Suppressor macrophage treated with lipopolysaccharide for 4 hours (primary cell): Measurements from ENCODE around the gene FNDC11.

Source experiments
- DNase-seq: peaks from one replicate; pipeline ENCODE4 v3.0.0-alpha.2; 2020

Gene FNDC11

DNA sequence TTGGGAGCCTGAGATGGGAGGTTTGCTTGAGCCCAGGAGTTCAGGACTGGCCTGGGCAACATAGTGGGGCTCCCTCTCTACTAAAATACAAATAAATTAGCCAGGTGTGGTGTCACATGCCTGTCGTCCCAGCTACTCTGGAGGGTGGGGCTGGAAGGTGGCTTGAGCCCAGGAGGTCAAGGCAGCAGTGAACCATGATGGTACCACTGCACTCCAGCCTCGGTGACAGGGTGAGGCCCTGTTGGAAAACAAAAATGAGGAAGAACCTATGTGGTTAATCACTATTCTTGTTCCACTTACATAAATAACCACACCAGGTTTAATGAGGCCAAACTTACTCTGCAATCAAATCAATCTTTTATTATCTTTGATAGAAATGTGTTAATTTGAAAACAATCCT, 28.0 kb upstream of the FNDC11 start:
- no peak for DNase-seq

DNA sequence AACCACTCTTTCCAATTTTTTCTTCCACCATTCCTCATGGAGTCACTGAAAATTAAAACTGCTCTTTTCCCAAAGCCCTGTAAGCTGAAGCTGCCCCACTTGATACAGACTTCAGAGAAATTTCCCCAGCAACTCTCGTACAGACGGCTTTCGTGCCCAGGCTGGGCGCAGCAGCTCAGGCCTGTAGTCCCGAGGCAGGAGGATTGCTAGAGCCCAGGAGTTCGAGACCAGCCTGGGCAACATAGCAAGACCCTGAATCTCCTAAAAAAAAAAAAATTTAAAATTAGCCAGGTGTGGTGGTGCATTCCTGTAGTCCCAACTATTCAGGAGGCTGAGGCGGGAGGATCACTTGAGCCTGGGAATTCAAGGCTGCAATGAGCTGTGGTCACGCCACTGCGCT, 26.8 kb upstream of the FNDC11 start:
- DNase-seq = no peak

DNA sequence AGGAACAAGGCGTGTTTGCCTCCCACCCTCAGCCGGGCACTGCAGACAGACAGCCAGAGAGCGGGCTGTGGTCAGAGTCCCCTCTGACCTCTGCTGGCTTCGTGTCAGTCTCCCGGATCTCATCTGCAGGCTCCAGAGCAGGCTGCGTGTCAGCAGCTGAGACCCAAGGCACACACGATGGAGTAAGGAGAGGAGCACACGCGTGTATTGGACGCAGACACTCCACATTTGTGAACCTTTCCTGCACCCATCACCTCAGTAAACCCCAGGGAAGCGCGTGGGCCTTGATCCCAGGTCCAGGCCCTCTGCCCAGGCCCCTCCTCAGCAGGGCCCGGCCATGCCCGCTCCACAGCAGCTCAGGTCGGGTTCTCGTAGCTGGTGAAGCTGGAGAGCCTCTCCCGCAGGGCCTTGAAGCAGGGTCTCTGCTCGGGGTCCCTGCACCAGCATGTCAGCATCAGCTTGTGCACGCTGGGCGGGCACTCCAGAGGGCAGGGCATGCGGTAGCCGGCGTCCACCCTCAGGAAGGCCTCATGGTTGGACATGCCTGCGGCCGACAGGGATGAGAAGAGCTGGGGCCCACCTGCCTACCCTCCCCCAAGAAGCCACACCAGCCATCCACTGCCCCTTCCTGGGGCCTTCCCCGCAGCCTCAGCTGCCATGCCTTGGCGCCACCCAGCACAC, 24.6 kb upstream of the FNDC11 start:
- DNase-seq = no peak

DNA sequence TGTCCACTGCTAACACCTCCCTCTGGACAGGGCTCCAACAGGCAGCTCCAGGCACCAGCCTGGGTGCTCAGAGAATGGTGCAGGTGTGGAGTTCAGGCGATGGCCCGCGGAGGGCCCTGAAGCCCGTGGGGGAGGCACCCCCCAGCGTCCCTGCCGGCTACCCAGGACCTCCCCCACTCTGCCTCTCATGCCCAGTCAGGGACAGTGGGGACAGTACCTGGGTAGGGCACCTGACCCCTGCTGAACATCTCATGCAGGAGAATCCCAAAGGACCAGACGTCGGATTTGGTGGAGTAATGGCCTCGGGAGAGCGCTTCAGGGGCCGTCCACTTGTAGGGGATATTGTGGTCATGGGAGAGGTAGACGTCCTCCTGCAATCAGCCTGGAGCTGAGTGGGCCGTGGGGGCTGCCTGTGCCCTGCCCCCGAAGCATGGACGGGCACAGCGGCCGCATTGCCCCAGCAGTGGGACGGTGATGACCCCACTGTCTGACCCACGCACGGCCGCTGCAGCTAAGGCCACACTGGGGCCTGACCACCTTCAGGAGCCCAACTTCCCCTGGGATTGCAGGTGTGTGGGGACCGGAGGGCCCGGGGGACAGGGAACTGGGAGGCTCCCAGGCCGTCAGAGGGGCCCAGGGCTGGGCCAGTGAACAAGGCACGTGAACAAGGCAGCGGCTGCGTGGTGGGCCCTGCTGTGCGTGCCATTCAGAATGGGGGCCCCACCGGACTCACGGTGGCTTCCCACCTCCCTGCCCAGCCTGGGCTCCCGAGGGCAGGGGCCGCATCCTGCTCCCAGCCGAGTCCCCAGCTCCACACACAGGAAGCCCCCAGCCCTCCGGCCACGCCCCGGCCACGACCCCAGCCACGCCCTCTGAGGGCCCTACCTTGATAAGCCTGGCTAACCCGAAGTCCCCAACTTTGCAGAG, 23.8 kb upstream of the FNDC11 start:
- no peak for DNase-seq

DNA sequence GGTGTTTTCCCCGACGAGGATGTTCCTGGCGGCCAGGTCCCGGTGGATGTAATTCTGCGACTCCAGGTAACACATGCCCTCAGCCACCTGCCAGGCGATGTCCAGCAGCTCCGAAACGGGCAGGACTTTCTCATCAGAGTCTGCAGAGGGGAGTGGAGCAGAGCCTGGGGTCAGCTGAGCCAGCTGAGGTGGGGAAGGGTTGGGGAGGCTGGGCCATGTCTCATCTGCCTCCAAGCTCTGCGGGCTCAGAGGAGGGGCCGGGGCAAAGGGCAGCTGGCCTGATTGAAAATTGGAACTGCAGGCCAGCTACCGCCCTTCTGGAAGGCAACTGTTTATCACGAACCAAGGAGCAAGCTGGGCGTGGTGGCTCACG, 23.2 kb upstream of the FNDC11 start:
- no peak for DNase-seq

DNA sequence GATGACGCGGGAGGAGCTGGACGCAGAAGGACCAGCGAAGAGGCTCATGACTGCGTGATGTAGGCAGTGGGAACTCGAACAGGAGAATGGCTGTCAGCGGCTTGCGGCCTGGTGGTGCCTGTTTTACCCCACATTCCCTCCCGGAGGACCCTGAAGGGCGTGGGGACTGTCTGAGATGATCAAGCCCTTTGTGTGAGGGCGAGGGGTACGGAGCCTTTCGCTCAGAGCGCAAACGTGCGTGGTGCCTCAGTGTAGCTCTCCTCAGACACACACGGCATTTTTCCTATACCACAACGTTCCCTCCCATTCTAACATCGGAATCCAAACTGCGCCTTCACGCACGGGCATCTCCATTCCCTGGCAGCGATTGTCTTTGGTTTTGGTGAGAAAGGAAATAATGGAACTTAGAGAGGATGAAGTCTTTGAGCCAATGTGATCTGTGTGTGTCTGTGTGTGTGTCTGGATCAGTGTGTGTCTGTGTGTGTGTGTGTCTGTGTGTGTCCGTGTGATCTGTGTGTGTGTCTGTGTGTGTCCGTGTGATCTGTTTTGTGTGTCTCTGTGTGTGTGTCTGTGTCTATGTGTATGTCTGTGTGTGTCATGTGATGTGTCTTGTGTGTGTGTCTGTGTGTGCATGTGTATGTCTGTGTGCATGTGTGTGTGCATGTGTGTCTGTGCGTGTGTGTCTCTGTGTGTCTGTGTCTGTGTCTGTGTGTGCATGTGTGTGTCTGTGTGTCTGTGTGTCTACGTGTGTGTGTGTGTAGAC, 22.1 kb upstream of the FNDC11 start:
- no peak for DNase-seq

DNA sequence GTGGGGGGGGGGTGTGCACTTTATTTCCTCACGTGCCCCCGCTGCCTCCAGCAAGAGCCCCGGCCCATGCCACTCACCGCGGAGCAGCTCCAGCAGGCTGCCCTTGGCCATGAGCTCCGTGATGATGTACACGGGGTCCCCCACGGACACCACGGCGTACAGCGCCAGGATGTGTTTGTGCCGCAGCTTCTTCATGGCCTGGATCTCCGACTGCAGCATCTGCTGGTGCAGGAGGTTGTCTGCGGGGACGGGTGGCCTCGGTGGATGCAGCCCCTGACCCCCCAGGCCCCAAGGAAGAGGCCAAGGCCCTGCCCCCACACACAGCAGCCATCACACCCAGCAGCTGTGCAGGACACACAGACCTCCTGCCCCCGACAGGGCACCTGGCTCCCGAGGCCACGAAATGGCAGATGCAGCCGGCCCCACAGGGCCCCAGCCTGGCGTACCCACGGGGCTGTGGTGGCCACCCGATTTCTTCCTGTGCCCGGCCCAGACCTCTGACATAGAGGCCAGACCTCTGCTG, 21.4 kb upstream of the FNDC11 start:
- no peak for DNase-seq

DNA sequence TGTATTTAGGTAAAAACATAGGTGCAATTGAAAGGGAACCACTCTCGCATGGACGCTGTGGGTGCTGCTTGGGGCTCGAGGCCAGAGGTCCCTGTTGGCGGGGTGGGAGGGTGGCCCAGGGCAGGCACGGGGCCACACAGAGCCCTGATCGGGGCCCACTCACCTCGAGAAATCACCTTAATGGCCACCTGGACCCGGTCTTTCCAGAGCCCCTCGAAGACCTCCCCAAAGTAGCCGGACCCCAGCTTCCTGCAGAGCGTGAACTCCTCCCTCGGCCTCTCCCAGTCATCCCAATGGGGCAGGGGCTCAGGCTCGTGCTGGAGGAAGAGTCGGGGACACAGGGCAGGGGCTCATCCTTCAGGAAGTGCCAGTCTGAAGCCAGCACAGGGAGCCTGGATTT, 20.6 kb upstream of the FNDC11 start:
- no peak for DNase-seq

DNA sequence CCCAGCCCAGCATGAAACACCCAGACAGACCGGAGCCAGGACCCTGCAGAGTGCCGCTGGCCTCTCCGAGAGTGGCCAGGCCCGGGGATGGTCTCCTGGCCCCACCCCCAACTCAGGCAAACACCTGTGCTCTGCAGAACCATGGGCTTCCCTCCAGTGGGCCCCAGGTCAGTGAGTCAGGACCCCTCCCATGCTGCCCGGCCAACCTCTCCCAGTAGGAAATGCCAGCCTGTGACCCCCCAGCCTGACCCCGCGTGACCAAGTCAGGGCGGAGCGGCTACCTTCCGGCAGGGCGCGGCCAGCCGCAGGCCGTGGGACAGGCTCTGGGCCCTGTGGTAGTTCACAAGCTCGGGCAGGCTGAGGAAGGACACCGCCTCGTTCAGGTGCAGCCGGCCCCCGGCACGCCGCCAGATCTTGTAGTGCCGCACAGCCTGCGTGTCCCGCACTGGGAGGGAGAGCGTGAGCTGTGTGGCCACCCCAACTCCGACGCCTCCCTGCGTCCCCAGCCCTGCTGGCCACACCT, 20.0 kb upstream of the FNDC11 start:
- no peak for DNase-seq

DNA sequence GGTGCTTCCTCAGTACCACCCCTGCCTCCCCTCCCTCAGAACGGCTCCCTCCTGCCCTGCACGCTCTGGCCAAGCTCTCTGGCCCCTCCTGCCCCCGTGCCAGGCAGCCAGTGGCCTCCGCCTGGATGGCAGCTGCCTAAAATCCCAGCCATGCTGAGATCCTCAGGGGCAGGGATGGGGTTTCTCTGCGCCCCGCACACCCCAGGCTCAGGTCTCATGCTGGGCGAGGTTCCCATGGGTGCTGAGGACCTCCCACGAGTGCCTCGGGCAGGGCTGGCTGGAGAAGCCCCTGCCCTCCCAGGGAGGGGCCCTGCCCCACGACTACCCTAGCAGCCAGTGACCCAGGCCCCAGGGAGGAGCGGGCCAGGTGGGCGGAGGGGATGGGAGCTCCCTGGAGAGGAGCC, 19.5 kb upstream of the FNDC11 start:
- no peak for DNase-seq

DNA sequence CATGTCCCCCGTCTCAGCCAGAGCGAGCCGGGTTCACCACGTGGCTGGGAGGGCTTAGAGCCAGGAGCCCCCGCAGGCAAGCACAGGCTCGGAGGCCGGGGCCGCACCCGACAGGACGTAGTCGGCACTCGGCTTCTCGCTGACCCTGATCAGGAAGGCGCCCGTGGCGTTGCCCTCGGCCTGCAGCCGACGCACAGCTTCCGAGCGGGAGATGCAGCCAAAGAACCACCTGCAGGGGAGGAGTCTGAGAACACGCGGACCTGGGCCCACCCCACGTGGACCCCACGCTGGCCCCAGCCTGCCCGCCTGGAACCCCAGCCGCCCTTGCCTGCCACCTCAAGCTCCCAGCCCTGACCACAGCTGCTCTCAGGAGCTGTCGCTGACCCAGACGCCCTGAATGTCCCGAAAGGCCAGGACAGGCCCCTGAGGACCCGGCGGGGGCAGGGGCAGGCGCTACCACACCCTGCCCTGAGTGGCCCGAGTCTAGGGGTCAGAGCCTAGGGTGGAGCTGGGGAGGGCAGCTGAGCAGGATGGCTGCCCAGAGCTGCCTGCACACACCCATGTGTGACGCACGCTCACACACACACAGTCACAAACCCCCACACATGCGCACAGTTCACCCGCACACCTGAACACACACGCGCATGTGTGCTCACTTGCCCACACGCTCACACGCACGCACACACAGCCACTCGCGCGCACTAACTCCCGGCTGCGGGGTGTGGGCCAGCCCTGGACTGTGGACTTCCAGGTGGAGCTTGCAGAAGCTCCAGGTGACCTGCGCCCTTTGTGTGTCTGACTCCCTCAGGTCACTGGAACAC, 18.9 kb upstream of the FNDC11 start:
- DNase-seq = no peak

DNA sequence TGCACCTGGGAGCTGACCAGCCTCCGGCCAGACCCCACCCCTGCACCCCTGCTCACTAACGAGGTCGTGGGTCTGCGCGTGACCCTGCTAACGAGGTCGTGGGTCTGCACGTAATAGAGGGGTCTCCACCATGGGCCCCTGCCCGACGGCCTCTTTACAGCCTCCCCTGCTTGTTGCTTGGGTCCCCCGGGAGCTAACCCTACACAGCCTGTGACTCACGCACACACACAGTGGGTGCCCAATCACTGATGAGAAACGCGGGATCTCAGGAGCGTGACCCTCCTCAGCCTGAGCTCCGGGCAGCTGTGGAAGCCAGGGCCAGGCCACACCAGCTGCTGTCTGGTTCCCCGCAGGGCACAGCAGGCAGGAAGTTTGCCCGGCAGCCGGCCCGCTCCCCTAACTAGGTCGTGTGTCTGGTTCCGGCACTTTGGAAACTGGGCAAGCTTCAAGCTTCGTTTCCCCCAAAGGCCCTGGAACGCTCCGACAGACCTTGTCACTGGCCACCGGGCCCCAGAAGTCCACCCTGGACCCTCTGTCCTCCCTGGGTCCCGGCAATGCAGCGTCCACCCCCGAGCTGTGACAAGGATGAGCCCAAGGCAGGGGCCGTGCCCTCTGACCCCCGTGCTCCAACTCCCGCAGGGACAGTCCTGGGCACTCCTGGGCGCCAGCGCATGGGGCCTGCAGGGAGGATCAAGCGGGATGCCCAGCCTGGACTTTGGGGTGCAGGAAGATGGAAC, 17.6 kb upstream of the FNDC11 start:
- no peak for DNase-seq

DNA sequence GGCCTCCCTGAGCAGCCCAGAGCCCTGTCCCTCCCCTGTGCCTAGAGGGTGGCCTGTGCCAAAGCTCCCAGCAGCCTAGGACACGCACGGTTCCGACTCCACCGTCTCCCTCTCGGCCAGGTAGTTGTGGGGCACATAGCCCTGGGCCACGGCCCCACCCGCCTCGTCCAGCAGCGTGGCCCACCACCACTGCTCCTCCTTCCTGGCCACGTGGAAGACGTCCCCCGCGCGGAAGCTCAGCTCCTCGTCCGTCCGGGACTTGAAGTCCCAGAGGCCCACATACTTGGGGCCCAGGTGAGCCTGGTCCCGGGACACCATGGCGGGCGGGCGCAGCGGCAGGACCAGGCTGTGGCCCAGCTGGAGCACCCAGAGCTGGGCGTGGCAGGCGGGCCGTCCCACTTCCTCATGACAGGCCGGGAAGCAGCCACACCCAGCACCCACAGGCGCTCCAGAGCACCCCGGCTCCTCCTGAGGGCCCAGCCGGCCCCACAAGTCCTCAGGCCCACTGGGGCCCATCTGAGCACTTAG, 16.9 kb upstream of the FNDC11 start, which contains the start of gene PTK6:
Gene PTK6 (minus strand): TSS at position 380 of the 528 bp plus-strand sequence. CDS start 62 bp downstream, at position 318.
- peak; percentile 81 for DNase-seq

DNA sequence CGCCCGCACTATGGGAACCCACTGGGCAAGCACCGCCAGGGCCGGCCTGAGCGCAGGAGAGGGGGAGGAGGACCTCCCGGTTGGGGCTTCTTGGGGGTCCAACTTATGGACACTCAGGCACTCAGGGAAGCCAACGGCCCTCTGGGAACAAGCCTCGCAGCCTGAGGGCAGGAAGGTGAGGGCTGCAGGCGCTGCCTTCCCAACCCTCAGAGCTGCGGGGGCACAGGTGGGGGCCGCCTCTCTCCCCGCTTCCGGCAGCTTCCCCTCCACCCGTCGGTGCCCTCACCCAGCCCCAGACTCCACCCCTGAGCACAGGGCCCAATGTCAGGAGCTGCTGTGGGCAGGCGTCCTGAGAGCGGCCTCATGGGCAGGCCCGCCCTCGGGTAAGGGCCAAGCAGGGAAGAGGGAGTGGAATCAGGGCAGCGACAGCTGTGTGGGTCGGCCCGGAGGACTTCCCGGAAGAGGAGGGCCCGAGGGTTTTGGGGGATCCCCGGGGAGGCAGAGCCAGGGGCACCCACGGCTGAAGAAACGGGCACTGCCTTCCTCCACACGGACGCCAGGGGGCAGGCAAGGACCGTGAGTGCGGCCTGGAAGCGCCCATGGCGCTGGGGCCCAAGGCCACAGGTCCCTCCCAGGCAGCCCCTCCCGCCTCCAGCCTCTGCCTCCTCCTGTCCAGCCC, 16.3 kb upstream of the FNDC11 start:
- DNase-seq = peak; percentile 99

DNA sequence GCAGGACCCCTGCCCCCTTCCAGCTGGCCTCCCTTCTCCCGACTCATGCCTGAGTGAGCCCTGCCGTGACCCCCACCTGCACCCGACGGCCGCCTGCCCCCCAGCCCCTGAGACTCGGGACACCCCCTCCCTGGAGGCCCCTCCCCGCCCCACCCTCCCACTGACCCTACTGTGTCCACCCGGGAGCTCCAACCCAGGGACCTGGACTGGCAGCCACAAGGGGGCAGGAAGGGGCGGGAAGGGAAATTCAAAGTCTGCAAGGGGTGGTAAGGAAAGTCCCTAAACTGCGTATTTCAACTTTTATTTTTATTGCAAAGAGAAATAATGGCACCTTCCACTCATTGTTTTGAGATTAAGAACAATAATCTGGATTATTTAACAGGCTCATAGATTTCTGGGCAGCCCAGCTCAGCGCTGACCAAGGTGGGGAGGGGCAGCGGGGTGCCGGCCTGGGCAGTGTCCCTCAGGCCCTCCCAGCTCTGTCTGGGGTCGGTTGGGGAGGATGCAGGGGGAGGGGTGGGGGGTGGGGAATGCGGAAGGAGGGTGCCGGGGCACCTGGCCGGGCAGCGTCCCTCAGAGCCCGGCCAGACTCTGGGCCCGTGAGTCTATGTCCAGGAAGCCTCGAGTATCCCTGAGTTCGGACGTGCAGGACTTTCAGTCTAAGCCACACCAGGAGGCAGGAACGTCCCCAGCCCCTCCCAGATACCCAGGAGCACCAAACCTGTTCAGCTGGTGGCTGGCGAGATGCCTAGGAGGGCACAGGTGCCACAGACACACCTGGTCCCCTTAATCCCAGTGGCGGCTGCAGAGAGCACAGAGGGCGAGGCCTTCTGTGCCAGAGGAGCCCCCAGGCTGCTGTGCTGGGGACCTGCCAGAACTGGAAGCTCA, 15.5 kb upstream of the FNDC11 start:
- DNase-seq = peak; percentile 59

DNA sequence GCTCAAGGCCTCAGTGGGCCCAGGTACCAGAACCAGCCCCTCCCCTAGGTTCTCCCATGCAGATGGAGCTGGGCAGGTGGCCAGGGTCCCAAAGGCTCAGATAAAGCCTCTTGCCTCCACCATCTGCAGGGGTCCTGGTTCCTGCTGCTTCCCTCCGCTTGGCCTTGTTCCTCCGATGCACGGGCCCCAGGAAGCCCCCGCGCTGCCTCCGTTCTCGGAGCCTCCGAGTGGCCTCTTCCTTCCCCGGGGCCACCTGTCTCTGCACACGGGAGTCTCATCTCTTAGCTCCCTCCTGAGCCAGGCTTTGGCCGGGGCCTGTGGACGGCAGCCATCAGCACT, 14.9 kb upstream of the FNDC11 start:
- DNase-seq = no peak

DNA sequence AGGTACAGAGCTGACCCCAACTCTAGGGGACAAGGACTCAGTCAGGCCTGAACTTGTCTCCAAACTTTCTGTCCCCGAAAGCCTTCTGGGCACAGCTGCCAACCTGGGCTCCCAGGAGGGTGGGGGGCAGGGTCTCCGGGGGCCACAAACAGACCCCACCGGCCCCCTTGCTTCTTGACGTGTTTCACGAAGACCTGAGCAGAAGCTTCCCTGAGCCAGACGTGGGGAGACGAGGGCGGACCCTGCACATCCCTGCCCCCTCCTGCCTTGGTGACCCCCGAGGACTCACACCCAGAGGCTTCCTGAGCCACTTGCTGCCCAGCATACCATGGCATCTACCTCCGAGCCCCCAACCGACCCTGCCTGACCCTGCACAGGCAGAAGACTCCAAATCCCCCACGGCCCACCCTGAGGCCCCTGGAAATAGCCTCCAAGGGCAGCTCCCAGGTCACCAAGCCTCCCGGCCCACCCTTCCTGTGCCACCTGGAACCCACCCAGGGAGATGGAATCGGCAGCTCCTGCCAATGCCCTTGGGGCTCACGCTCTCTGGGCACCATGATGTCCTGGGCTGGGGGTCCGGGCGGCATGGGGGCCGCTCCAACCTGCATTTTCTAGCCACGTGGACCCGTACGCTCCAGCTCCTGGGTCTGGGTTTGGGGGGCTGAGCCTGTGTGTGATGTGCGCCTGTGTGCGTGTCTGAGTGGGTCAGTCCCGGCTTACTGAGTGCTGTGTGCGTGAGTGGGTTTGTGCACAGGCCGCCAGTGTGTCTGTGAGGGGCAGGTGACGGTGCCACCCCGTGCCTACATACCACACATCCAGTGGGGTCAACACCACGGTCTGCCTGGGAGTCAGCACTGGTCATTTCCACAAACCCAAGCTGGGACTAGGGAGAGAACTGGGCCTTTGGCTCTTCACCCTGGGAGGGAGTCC, 14.3 kb upstream of the FNDC11 start:
- no peak for DNase-seq

DNA sequence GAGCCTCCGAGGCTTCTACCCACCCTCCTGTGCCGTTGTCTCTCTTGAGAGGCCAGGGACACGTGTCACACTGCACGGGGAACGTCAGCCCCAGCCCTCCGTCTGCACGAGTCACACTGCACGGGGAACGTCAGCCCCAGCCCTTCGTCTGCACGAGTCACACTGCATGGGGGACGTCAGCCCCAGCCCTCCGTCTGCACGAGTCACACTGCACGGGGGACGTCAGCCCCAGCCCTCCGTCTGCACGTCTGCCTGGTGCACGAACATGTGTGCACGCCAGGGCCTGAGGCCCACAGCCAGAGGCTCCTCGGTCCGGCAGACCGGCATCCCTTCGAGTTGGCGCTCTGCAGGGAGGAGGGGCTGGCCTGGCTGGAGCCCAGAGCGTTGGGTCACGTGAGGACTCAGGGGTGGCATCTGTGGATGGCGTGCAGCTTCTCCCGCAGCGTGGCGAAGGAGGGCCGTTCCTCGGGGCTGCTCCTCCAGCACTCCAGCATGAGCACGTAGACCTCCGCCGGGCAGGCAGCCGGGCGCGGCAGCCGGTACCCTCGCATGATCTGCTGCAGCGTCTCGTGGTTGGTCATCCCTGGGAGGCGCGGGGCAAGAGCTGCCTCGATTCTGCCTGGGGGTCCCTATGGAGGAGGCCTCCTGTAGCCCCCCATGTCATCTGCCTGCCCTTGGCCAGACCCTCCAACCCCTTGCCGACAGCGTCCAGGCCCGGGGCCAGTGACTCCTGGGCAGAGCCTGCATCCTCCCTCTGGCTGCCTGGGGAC, 13.4 kb upstream of the FNDC11 start:
- peak; percentile 35 for DNase-seq
